ENCODE results near the gene FASN. TPM values are rescaled to one million over a fixed set of nuclear protein-coding genes. Genes with fewer than 3 reads are reported as not detected.
A peak's percentile ranks its signal among the peaks of the same experiment; 100 is the strongest.

FASN gene
- total RNA-seq, 6 donors from 2014 or later = 191 to 805 (median 577) TPM

DNA sequence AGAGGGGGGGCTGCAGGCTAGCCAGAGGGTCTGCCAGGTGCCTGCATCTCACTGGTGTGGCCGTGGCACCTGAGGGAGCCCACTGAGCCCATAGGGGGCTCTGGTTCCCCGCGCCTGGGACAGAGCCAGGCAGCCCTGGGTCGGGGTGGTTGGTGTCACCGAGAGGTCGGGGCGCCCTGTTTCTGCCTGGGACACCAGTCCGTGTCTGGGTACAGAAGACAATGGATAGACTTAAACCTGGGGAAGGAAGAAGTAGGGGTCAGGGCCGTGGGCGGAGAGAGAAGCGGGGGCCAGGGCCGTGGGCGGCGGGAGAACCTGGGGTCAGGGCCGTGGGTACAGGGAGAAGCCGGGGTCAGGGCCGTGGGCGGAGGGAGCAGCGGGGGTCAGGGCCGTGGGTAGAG lies 49.5 kb downstream of the FASN start:
- no peak for ATAC-seq (ENCODE audit: low FRiP score in 2 of 2)
- TF ChIP-seq, protein P1, sequence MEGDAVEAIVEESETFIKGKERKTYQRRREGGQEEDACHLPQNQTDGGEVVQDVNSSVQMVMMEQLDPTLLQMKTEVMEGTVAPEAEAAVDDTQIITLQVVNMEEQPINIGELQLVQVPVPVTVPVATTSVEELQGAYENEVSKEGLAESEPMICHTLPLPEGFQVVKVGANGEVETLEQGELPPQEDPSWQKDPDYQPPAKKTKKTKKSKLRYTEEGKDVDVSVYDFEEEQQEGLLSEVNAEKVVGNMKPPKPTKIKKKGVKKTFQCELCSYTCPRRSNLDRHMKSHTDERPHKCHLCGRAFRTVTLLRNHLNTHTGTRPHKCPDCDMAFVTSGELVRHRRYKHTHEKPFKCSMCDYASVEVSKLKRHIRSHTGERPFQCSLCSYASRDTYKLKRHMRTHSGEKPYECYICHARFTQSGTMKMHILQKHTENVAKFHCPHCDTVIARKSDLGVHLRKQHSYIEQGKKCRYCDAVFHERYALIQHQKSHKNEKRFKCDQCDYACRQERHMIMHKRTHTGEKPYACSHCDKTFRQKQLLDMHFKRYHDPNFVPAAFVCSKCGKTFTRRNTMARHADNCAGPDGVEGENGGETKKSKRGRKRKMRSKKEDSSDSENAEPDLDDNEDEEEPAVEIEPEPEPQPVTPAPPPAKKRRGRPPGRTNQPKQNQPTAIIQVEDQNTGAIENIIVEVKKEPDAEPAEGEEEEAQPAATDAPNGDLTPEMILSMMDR (IDR thresholded peaks at IDR 0.05) = no peak
- TF ChIP-seq POLR2A (IDR thresholded peaks at IDR 0.05) (no peak), POLR2AphosphoS5 (IDR thresholded peaks at IDR 0.05) (no peak), EP300 (IDR thresholded peaks at IDR 0.05) (no peak)
- WGBS, 2 donors = 89 to 91% methylated on average over 19 to 20 of the region's 20 CpGs
- no peak overlapping the region for H3K27ac ChIP-seq
- peaks cover 0 to 29% (median 13%) of the 10 kb centered on the region in 4 donors for H3K36me3 ChIP-seq
- H3K4me1 ChIP-seq = peaks cover 20 to 38% (median 24%) of the 10 kb centered on the region in 4 donors
- no peaks in the 10 kb centered on the region for H3K9me3 ChIP-seq
- H3K4me3 ChIP-seq = no peak overlapping the region
- DNase-seq = peak in 1 of 2 donors; percentile 78
- no peaks in the 10 kb centered on the region for H3K27me3 ChIP-seq

DNA sequence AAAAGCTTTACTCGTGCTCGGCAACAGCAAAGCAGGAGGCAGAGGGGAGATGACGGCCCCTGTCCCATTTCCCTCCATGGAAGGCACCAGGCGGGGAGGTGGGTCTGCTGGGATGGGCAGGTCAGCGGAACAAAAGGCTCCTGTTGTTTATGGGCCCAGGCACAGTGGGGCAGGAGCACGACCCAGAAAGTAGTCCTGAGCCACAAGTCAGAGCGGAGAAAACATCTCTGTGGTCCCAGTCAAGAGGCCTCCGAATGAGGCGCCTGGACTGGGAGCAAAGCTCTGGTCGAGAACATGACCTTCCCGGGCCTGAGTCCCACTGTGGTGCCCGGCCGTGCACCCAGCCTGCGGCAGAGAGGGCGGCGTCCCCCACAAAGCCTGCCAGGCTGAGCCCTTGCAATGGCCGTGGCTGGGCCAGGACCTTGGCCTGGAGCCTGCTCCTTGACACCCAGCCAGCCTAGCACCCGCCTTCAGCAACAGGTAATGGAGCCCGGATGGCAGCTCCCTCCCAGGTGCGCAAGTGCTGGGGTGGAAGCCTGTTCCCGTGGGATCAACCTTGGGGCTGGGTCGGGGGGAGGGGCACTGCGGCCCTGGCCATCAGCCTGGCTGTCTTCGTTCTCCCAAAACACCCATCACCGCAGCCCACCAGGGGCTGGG lies 50.0 kb downstream of the FASN start:
- no peaks in the 10 kb centered on the region for H3K9me3 ChIP-seq
- no peak overlapping the region for H3K27ac ChIP-seq
- ATAC-seq (ENCODE audit: low FRiP score in 2 of 2) (no peak), DNase-seq (peak in 1 of 2 donors; percentile 71)
- peaks cover 0 to 29% (median 12%) of the 10 kb centered on the region in 4 donors for H3K36me3 ChIP-seq
- no peak for TF ChIP-seq POLR2AphosphoS5 (IDR thresholded peaks at IDR 0.05)
- H3K4me3 ChIP-seq = no peak overlapping the region
- 91 to 92% methylated on average over 13 to 23 of the region's 25 CpGs for WGBS, 2 donors
- peaks cover 16 to 33% (median 19%) of the 10 kb centered on the region in 4 donors for H3K4me1 ChIP-seq
- H3K27me3 ChIP-seq = no peaks in the 10 kb centered on the region

DNA sequence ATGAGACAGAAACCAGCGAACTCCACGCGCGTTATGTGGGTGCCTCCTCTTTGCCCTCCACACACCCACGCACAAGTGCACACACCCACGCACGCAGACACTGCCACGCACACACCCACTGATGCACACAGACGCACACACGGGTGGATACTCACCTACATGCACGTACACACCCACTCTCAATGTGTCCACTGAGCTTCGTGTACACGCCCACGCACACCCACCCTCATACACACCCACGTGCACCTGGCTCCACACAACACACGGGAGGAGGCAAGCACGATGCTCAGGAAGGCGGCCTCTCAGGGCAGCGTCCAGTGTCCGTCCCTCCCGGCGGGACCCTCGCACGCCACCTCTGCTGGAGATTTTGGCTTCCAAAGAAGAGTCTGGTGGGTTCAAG lies 50.7 kb downstream of the FASN start:
- Histone ChIP-seq H3K27ac (no peak overlapping the region), H3K27me3 (no peaks in the 10 kb centered on the region), H3K4me3 (no peak overlapping the region), H3K9me3 (no peaks in the 10 kb centered on the region), H3K4me1 (peaks cover 9 to 26% (median 12%) of the 10 kb centered on the region in 4 donors), H3K36me3 (peaks cover 0 to 29% (median 12%) of the 10 kb centered on the region in 4 donors)
- DNase-seq (peak in 1 of 2 donors; percentile 72), ATAC-seq (ENCODE audit: low FRiP score in 2 of 2) (no peak)
- TF ChIP-seq POLR2A (IDR thresholded peaks at IDR 0.05) (no peak), POLR2AphosphoS5 (IDR thresholded peaks at IDR 0.05) (no peak), EP300 (IDR thresholded peaks at IDR 0.05) (no peak)
- TF ChIP-seq, protein P1 (IDR thresholded peaks at IDR 0.05) = no peak
- 92 to 94% methylated on average over 14 to 24 of the region's 24 CpGs for WGBS, 2 donors

DNA sequence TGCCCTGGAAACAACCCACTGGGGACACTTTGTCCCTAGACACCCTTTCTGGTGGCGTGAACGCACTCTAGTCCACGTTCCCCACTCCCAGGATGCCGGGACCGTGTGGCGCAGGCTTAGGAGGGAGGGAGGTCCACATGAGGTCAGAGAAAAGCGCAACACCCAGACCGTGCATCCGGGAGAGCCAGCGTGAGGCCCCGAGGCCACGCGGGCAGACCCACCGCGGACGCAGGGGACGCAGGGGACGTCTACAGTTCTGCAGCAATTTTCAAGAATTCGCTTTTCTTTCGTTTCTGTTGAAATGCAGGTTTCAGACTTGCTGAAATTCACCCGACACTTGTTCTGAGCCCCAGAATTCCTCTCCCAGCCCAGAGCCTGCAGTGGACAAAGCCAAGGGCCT lies 51.1 kb downstream of the FASN start:
- no peak overlapping the region for H3K27ac ChIP-seq
- TF ChIP-seq POLR2A (IDR thresholded peaks at IDR 0.05) (no peak), EP300 (IDR thresholded peaks at IDR 0.05) (no peak), POLR2AphosphoS5 (IDR thresholded peaks at IDR 0.05) (no peak)
- TF ChIP-seq, protein P1 (IDR thresholded peaks at IDR 0.05) = no peak
- ATAC-seq (ENCODE audit: low FRiP score in 2 of 2) = no peak
- no peaks in the 10 kb centered on the region for H3K27me3 ChIP-seq
- DNase-seq = peak in 1 of 2 donors; percentile 68
- H3K36me3 ChIP-seq = peaks cover 0 to 29% (median 12%) of the 10 kb centered on the region in 4 donors
- H3K9me3 ChIP-seq = no peaks in the 10 kb centered on the region
- H3K4me1 ChIP-seq = peaks cover 8 to 22% (median 11%) of the 10 kb centered on the region in 4 donors
- WGBS, 2 donors = 91 to 92% methylated on average over 18 to 21 of the region's 21 CpGs
- no peak overlapping the region for H3K4me3 ChIP-seq

DNA sequence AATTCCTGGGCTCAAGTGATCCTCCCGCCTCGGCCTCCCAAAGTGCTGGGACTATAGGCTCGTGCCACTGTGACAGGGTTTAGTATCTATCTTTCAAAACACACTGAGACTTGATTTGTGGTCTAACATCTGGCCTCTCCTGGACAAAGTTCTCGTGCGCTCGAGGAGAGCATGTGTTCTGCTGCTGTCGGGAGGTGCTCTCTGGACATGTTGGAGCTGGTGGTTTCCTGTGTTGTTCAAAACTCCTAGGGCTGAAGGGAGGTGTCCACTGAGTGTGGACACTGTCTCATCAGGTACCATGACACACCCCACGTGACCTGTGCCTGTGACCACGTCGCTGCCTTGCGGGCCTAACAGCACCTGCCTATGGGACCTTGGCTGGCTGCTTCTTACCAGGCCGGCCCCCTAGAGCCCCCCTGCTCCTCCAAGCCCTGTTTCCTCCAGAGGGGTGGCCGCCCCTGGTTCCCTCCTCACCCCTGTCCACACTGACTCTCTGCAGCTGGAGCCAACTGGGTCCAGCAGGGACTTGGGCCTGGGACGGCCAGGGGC lies 52.0 kb downstream of the FASN start:
- ATAC-seq (ENCODE audit: low FRiP score in 2 of 2) = no peak
- WGBS, 2 donors = 84 to 85% methylated on average over 14 of the region's 14 CpGs
- no peaks in the 10 kb centered on the region for H3K9me3 ChIP-seq
- DNase-seq = peak in 1 of 2 donors; percentile 42
- no peaks in the 10 kb centered on the region for H3K27me3 ChIP-seq
- H3K4me3 ChIP-seq = no peak overlapping the region
- H3K4me1 ChIP-seq = peaks cover 7 to 19% (median 11%) of the 10 kb centered on the region in 4 donors
- H3K36me3 ChIP-seq = peaks cover 0 to 29% (median 12%) of the 10 kb centered on the region in 4 donors
- TF ChIP-seq, protein P1 (IDR thresholded peaks at IDR 0.05) = no peak
- TF ChIP-seq POLR2A (IDR thresholded peaks at IDR 0.05) = no peak
- TF ChIP-seq EP300 (IDR thresholded peaks at IDR 0.05) = no peak
- no peak for TF ChIP-seq POLR2AphosphoS5 (IDR thresholded peaks at IDR 0.05)
- H3K27ac ChIP-seq = no peak overlapping the region
